Heart right ventricle (tissue), 16 donors: Measurements from ENCODE around the gene MSH4. TPM values are rescaled to one million over a fixed set of nuclear protein-coding genes. Genes with fewer than 3 reads are reported as not detected.
"Not testable (repeated sequence)": the region's sequence is repeated elsewhere in the genome, so short reads cannot be mapped to it uniquely, and the experiment has no call there.

ENCODE experiments used
- ATAC-seq, 8 donors: fragments of 200-7000 bp; cut with Tn5 transposase; one replicate each; pipeline ENCODE4 v1.9.1; 2020; ENCODE audit warnings: mild to moderate bottlenecking in 8 of 8, moderate library complexity in 8 of 8, moderate number of reproducible peaks in 1 of 8
- DNase-seq, 2 donors: peaks; one replicate each; pipeline ENCODE4 v3.0.0-alpha.2; 2020
- H3K27ac ChIP-seq, 10 donors: fragments of 200-600 bp; sonication (generic) in 2 of 10; one replicate each; pipeline versions ENCODE4 v1.5.0 to v1.8.0; 2020 to 2022; ENCODE audit warnings: mild to moderate bottlenecking in 3 of 10
- H3K27me3 ChIP-seq, 7 donors: fragments of 200-600 bp; one replicate each; pipeline ENCODE4 v1.8.0; 2021 to 2022; ENCODE audit warnings: mild to moderate bottlenecking in 2 of 7
- H3K36me3 ChIP-seq, 9 donors: fragments of 200-600 bp; sonication (generic) in 1 of 9; one replicate each; pipeline versions ENCODE4 v1.5.0 to v1.8.0; 2020 to 2022; ENCODE audit warnings: mild to moderate bottlenecking in 2 of 9
- H3K4me1 ChIP-seq, 9 donors: fragments of 200-600 bp; sonication (generic) in 1 of 9; one replicate each; pipeline versions ENCODE4 v1.5.0 to v1.8.0; 2020 to 2022; ENCODE audit warnings: mild to moderate bottlenecking in 4 of 9
- H3K4me3 ChIP-seq, 10 donors: fragments of 200-600 bp; sonication (generic) in 2 of 10; one replicate each; pipeline versions ENCODE4 v1.5.0 to v1.8.0; 2020 to 2022; ENCODE audit warnings: mild to moderate bottlenecking in 7 of 10, moderate library complexity in 2 of 10
- H3K9me3 ChIP-seq, 11 donors: fragments of 200-600 bp in 10 of 11; sonication (generic) in 2 of 11; one replicate each; pipeline versions ENCODE4 v1.5.0 to v1.8.0; 2013 to 2022; ENCODE audit warnings: mild to moderate bottlenecking in 2 of 11, control low read depth in 1 of 11, moderate library complexity in 1 of 11
- WGBS, 2 donors: extraction: QIAGEN DNeasy Blood & Tissue Kit; methylation state at CpG; one replicate each; pipeline ENCODE4 v1.1.7; 2013; ENCODE audit warnings: inconsistent platforms in 1 of 2; 5-methylcytosine and 5-hydroxymethylcytosine counted together
- intact Hi-C, 10 donors: fragments of 100-400 bp; cut with DNase I; formaldehyde crosslinking; loops; one replicate each; pipeline versions ENCODE4 v1.11.1 to v1.14.2; 2022
- polyA plus RNA-seq, 2 donors: library from polyadenylated mRNA; stranded (reverse); fragments of 200-250 nt; gene quantifications; one replicate each; pipeline ENCODE4 v1.2.3, GENCODE V29; 2013
- total RNA-seq, 10 donors: library from RNA; stranded (reverse); fragmentation: NEBNext Ultra II Directional in 3 of 10; extraction: Animal tissue kit (Norgen Biotek cat#: 25700) in 3 of 10; gene quantifications; one replicate each; pipeline versions ENCODE4 v1.2.1 to v1.2.4, GENCODE V29; 2021 to 2023
- TF ChIP-seq, protein P1 (sequence below), 9 donors: fragments of 200-600 bp; sonication (generic) in 2 of 9; IDR thresholded peaks; one replicate each; pipeline versions ENCODE4 v1.5.0 to v1.8.0; 2021 to 2022; ENCODE audit warnings: antibody characterized with exemption in 9 of 9, mild to moderate bottlenecking in 5 of 9, moderate library complexity in 1 of 9
- donor health status: Arrhythmogenic right ventricular cardiomyopathy.
- donor health status: ischemic (EF 13 %, LVEDD 7.1; RV severe dilation, severe dysfunction).
- donor health status: healthy with polysubstance abuse.
- donor health status: DM: no; HTN: yes; CAD: no.
- donor health status: DM: no; HTN: no; CAD: no.
- donor health status: ischemic (EF 25% LVEDD 6.9; RV normal size, moderate dysfunction).
- donor health status: ischemic (EF 25% LVEDD 5.7; RV mildly dilated, moderate dysfunction).
- donor health status: healthy.
- donor health status: DM: yes; HTN: yes; CAD: no.
- donor health status: Ischemic cardiomyopathy.
- donor health status: ischemic (EF 35%, LVEDD 5.7; RV mildly dilated, moderate dysfunction).
- donor health status: nonischemic (EF 11% LVEDD 7.7; RV severe dilation, severe dysfunction).
- donor health status: DM: yes; HTN: yes; CAD: no.
- donor health status: PGD.
- donor health status: ischemic (EF 29% LVEDD 5.4; RV normal size, mild dysfunction).
- donor health status: nonischemic (EF 23%, LVEDD 6.1; RV moderate dilation, normal function).

The MSH4 gene
- total and polyA plus RNA-seq, 12 donors: 0.12 to 0.88 (median 0.33) TPM

DNA sequence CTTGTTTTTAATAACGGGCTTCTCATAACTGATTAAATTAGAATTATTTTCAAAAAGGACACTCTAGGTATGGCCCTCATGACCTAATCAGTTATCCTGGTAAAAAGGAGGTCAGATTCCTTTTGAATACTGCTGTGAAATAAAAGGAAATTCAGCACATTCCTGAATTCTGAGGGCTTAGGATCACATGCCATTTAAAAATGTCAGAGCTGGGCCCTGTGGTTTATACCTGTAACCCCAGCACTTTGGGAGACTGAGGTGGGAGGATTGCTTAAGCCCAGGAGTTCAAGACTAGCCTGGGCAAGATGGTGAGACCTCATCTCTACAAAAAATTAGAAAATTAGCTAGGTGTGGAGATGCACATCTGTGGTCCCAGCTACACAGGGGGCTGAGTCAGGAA lies 28.7 kb upstream of the MSH4 start:
- Histone ChIP-seq H3K27ac (no peak overlapping the region), H3K36me3 (peaks cover 0 to 17% (median 0%) of the 10 kb centered on the region in 9 donors), H3K27me3 (no peaks in the 10 kb centered on the region), H3K4me3 (no peak overlapping the region), H3K4me1 (peaks cover 0 to 7% (median 0%) of the 10 kb centered on the region in 9 donors), H3K9me3 (no peaks in the 10 kb centered on the region)
- ATAC-seq (no peak), DNase-seq (no peak)
- 96 to 98% methylated on average over 1 of the region's 1 CpG for WGBS, 2 donors
- TF ChIP-seq, protein P1, sequence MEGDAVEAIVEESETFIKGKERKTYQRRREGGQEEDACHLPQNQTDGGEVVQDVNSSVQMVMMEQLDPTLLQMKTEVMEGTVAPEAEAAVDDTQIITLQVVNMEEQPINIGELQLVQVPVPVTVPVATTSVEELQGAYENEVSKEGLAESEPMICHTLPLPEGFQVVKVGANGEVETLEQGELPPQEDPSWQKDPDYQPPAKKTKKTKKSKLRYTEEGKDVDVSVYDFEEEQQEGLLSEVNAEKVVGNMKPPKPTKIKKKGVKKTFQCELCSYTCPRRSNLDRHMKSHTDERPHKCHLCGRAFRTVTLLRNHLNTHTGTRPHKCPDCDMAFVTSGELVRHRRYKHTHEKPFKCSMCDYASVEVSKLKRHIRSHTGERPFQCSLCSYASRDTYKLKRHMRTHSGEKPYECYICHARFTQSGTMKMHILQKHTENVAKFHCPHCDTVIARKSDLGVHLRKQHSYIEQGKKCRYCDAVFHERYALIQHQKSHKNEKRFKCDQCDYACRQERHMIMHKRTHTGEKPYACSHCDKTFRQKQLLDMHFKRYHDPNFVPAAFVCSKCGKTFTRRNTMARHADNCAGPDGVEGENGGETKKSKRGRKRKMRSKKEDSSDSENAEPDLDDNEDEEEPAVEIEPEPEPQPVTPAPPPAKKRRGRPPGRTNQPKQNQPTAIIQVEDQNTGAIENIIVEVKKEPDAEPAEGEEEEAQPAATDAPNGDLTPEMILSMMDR (IDR thresholded peaks at IDR 0.05): no peak
- intact Hi-C loops: no loop called here

DNA sequence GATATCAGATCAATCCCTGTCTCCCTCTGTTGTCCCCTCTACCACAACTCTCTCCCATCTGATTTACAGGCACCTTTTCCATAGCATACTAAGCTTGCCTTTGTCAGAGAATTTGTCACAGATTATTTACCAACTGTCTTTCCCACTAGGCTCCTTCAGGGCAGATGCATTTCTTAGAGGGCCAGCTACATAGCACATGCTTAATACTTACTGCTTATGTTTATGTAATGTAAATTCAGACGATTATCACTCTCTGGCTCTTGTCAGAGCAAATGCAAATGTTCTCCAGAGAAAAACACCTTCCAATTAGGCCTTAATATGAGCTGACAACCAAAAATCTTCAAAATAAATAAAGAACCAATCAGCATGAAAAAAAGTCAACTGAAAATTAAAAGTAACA lies 25.9 kb upstream of the MSH4 start:
- Histone ChIP-seq H3K27me3 (no peaks in the 10 kb centered on the region), H3K4me3 (no peak overlapping the region), H3K4me1 (peaks cover 0 to 2% (median 0%) of the 10 kb centered on the region in 9 donors), H3K9me3 (no peaks in the 10 kb centered on the region), H3K27ac (no peak overlapping the region), H3K36me3 (no peaks in the 10 kb centered on the region)
- ATAC-seq (no peak), DNase-seq (no peak)
- 76 to 79% methylated on average over 1 of the region's 1 CpG for WGBS, 2 donors
- intact Hi-C loops: no loop called here
- TF ChIP-seq, protein P1 (IDR thresholded peaks at IDR 0.05): no peak

DNA sequence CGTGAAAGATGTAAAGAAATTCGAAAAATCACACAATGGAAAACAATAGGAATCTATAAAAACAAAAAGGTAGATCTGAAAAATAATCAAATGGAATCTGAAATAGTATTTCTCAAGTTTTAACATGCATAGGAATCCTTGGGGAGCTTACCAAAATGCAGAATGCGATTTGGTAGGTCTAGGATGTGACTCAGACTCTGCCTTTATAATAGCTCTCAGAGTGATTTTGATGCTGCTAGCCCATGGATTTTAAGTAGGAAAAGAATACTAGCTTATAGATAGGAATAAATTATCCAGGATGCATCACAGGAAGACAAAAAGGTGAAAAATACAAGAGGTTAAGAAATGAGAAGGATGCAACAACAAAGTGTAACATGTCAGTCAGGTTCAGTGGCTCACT lies 24.7 kb upstream of the MSH4 start:
- no peak for DNase-seq
- WGBS, 2 donors: 77 to 81% methylated on average over 3 of the region's 3 CpGs
- no peak overlapping the region for H3K27ac ChIP-seq
- no peaks in the 10 kb centered on the region for H3K9me3 ChIP-seq
- H3K4me3 ChIP-seq: no peak overlapping the region
- no peak for ATAC-seq
- intact Hi-C loops: no loop called here
- H3K36me3 ChIP-seq: no peaks in the 10 kb centered on the region
- TF ChIP-seq, protein P1 (IDR thresholded peaks at IDR 0.05): no peak
- H3K4me1 ChIP-seq: no peaks in the 10 kb centered on the region
- no peaks in the 10 kb centered on the region for H3K27me3 ChIP-seq

DNA sequence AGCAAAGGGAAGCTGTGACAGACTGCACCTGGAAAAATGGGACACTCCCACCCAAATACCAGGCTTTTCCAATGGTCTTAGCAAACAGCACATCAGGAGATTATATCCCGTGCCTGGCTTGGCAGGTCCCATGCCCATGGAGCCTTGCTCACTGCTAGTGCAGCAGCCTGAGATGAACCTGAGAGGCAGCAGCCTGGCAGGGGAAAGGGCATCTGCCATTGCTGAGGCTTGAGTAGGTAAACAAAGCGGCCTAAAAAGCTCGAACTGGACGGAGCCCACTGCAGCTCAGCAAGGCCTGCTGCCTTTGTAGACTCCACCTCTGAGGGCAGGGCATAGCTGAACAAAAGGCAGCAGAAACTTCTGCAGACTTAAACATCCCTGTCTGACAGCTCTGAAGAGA lies 18.9 kb upstream of the MSH4 start:
- ATAC-seq, H3K9me3 ChIP-seq, H3K27ac ChIP-seq, H3K27me3 ChIP-seq, H3K4me1 ChIP-seq, H3K36me3 ChIP-seq, H3K4me3 ChIP-seq, intact Hi-C loops, DNase-seq: not testable (repeated sequence)
- 79 to 95% methylated on average over 4 of the region's 4 CpGs for WGBS, 2 donors

DNA sequence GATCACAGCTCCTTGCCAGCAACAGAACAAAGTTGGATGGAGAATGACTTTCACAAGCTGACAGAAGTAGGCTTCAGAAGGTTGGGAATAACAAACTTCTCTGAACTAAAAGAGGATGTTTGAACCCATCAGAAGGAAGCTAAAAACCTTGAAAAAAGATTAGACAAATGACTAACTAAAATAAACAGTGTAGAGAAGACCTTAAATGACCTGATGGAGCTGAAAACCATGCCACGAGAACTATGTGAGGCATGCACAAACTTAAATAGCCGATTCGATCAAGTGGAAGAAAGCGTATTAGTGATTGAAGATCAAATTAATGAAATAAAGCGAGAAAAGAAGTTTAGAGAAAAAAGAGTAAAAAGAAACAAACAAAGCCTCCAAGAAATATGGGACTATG lies 18.0 kb upstream of the MSH4 start:
- H3K27me3 ChIP-seq, H3K4me3 ChIP-seq, H3K4me1 ChIP-seq, H3K36me3 ChIP-seq, DNase-seq, ATAC-seq, H3K27ac ChIP-seq, intact Hi-C loops, H3K9me3 ChIP-seq: not testable (repeated sequence)
- WGBS, 2 donors: 93 to 95% methylated on average over 5 of the region's 5 CpGs

DNA sequence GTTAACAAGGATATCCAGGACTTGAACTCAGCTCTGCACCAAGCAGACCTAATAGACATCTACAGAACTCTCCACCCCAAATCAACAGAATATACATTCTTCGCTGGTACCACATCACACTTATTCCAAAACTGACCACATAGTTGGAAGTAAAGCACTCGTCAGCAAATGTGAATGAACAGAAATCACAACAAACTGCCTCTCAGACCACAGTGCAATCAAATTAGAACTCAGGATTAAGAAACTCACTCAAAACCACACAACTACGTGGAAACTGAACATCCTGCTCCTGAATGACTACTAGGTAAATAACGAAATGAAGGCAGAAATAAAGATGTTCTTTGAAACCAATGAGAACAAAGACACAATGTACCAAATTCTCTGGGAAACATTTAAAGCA lies 16.5 kb upstream of the MSH4 start:
- not testable (repeated sequence) for H3K27ac ChIP-seq, DNase-seq, H3K27me3 ChIP-seq, H3K9me3 ChIP-seq, ATAC-seq, H3K4me3 ChIP-seq, H3K36me3 ChIP-seq, H3K4me1 ChIP-seq
- WGBS, 2 donors: 73 to 78% methylated on average over 4 of the region's 4 CpGs
- intact Hi-C loops: loop anchor here in 2 of 10 donors (10.0 kb wide), 2 partner anchors 45 to 55 kb away; partner anchors contain the start of gene ACADM (in 1 of the 2)

DNA sequence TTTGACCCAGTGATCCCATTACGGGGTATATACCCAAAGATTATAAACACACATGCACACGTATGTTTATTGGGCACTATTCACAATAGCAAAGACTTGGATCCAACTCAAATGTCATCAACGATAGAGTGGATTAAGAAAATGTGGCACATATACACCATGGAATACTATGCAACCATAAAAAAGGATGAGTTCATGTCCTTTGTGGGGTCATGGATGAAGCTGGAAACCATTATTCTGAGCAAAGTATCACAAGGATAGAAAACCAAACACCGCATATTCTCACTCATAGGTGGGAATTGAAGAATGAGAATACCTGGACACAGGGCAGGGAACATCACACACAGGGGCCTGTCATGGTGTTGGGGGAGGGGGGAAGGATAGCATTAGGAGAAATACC lies 12.8 kb upstream of the MSH4 start:
- not testable (repeated sequence) for ATAC-seq, H3K9me3 ChIP-seq, H3K27me3 ChIP-seq, DNase-seq, H3K27ac ChIP-seq, H3K4me3 ChIP-seq
- intact Hi-C loops: loop anchor here in 2 of 10 donors (10.0 kb wide), 2 partner anchors 49 to 59 kb away; partner anchors contain the start of gene ACADM (in 1 of the 2)
- peaks cover 6 to 29% (median 20%) of the 10 kb centered on the region in 9 donors for H3K4me1 ChIP-seq
- whole genome bisulfite sequencing, 2 donors: 87 to 96% methylated on average over 4 of the region's 4 CpGs
- H3K36me3 ChIP-seq: peaks cover 0 to 15% (median 0%) of the 10 kb centered on the region in 9 donors
